Immature natural killer cell (primary cell): ENCODE results near the gene NKAP. TPM values are rescaled to one million over a fixed set of nuclear protein-coding genes. Genes with fewer than 3 reads are reported as not detected.
"Not testable (repeated sequence)": the region's sequence is repeated elsewhere in the genome, so short reads cannot be mapped to it uniquely, and the experiment has no call there.

Experiments used
- DNase-seq, 3 donors: peaks; one replicate each; pipeline ENCODE4 v3.0.0; 2022; ENCODE audit warnings: mixed read lengths in 1 of 3
- H3K27ac Mint-ChIP-seq, 6 donors: one replicate each; pipeline ENCODE4 v1.8.0; 2020; ENCODE audit warnings: mixed read lengths in 6 of 6, mild to moderate bottlenecking in 5 of 6, inconsistent platforms in 4 of 6, moderate library complexity in 3 of 6
- H3K27me3 Mint-ChIP-seq, 3 donors: one replicate each; pipeline ENCODE4 v1.8.0; 2020 to 2021; ENCODE audit warnings: low read depth in 3 of 3, mild to moderate bottlenecking in 3 of 3, mixed read lengths in 3 of 3, moderate library complexity in 3 of 3, inconsistent platforms in 1 of 3
- H3K36me3 Mint-ChIP-seq, 3 donors: one replicate each; pipeline ENCODE4 v1.8.0; 2020; ENCODE audit warnings: mixed read lengths in 3 of 3, inconsistent platforms in 2 of 3, mild to moderate bottlenecking in 2 of 3
- H3K4me1 Mint-ChIP-seq, 2 donors: one replicate each; pipeline ENCODE4 v1.8.0; 2020; ENCODE audit warnings: inconsistent platforms in 2 of 2, mild to moderate bottlenecking in 2 of 2, mixed read lengths in 2 of 2, moderate library complexity in 1 of 2
- H3K4me3 Mint-ChIP-seq, 5 donors: one replicate each; pipeline ENCODE4 v1.8.0; 2020; ENCODE audit warnings: mild to moderate bottlenecking in 5 of 5, mixed read lengths in 5 of 5, inconsistent platforms in 3 of 5, moderate library complexity in 3 of 5
- H3K9me3 Mint-ChIP-seq, 6 donors: one replicate each; pipeline ENCODE4 v1.8.0; 2020; ENCODE audit warnings: mild to moderate bottlenecking in 6 of 6, mixed read lengths in 6 of 6, inconsistent platforms in 4 of 6, moderate library complexity in 3 of 6
- polyA plus RNA-seq, 3 donors: library from polyadenylated mRNA; unstranded; fragments of 300-500 nt; fragmentation: Illumina TruSeq; gene quantifications; one replicate each; pipeline ENCODE4 v1.2.3, GENCODE V29; 2021

Gene NKAP
- polyA plus RNA-seq, 3 donors from 2014 or later = 1.3 to 4.7 (median 1.8) TPM

DNA sequence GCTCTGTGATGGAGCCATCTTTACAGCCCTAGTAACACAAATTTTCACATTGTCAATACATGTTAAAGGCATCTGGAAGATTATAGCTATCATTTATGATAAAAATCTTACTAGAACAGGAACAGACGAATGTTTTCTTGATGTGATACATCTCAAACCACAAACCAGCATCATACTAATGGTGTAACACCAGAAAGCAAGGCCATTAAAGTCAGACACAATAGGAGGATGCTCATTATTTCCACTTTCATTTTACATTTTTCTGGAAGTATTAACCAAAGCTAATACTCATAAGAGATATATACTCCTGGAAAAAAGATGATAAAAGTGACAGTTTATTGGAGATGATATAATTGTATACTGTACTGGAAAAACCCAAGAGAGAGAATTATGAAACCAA lies 42.6 kb downstream of the NKAP start:
- H3K36me3 Mint-ChIP-seq = no peaks in the 10 kb centered on the region
- peaks cover 0 to 1% (median 1%) of the 10 kb centered on the region in 3 donors for H3K27me3 Mint-ChIP-seq
- H3K27ac Mint-ChIP-seq = no peak overlapping the region

DNA sequence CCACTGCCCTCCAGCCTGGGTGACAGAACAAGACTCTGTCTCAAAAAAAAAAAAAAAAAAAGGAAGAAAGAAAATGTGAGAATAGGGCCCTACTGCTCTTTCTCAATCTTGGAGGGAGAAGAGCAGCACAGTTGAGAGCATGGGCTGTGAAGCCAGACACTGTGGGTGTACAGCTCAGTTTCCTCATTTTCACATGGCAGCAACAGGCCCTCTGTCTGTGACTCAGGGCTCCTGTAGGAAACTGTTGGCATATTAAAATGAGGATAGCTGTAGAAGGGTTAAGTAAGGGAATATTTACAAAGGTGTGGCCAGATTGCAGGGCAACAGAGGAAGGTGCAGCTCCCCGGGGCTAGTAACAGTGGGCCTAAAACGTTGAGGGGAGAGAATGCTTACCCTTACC lies 44.4 kb downstream of the NKAP start:
- Mint-ChIP-seq H3K27me3 (peaks cover 0 to 1% (median 0%) of the 10 kb centered on the region in 3 donors), H3K27ac (no peak overlapping the region), H3K36me3 (no peaks in the 10 kb centered on the region), H3K9me3 (no peaks in the 10 kb centered on the region), H3K4me3 (no peak overlapping the region), H3K4me1 (no peaks in the 10 kb centered on the region)
- no peak for DNase-seq

More for the DNA sequence above, 42.6 kb downstream of the NKAP start:
- H3K9me3 Mint-ChIP-seq = no peaks in the 10 kb centered on the region
- H3K4me1 Mint-ChIP-seq = no peaks in the 10 kb centered on the region
- no peak overlapping the region for H3K4me3 Mint-ChIP-seq
- DNase-seq = no peak

GRCh38 chrX:119895843-119896326 lies 47.7 kb downstream of the NKAP start, which contains the start of gene AKAP14:
Gene AKAP14 (plus strand): TSS chrX:119895893. CDS start chrX:119903224, 7,331 bp downstream.
- Mint-ChIP-seq H3K27me3 (peaks cover 0 to 2% (median 1%) of the 10 kb centered on the region in 3 donors), H3K4me1 (no peaks in the 10 kb centered on the region), H3K36me3 (no peaks in the 10 kb centered on the region), H3K27ac (no peak within 1 kb of the TSS), H3K4me3 (no peak within 1 kb of the TSS), H3K9me3 (no peaks in the 10 kb centered on the region)
- DNase-seq = no peak

- not testable (repeated sequence) for H3K36me3 Mint-ChIP-seq, DNase-seq, H3K9me3 Mint-ChIP-seq, H3K27ac Mint-ChIP-seq, H3K4me1 Mint-ChIP-seq, H3K27me3 Mint-ChIP-seq, H3K4me3 Mint-ChIP-seq
Measured at GRCh38 chrX:119891961-119892692, 51.4 kb downstream of the NKAP start.

DNA sequence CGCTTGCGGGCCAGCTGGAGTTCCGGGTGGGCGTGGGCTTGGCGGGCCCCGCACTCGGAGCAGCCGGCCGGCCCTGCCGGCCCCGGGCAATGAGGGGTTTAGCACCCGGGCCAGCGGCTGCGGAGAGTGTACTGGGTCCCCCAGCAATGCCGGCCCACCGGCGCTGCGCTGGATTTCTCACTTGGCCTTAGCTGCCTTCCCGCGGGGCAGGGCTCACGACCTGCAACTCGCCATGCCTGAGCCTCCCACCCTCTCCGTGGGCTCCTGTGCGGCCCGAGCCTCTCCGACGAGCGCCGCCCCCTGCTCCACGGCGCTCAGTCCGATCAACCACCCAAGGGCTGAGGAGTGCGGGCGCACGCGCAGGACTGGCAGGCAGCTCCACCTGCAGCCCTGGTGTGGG lies 52.9 kb downstream of the NKAP start:
- DNase-seq, H3K9me3 Mint-ChIP-seq, H3K27ac Mint-ChIP-seq, H3K36me3 Mint-ChIP-seq, H3K4me3 Mint-ChIP-seq, H3K27me3 Mint-ChIP-seq: not testable (repeated sequence)
- H3K4me1 Mint-ChIP-seq = peaks cover 12 to 14% of the 10 kb centered on the region in 2 donors

DNA sequence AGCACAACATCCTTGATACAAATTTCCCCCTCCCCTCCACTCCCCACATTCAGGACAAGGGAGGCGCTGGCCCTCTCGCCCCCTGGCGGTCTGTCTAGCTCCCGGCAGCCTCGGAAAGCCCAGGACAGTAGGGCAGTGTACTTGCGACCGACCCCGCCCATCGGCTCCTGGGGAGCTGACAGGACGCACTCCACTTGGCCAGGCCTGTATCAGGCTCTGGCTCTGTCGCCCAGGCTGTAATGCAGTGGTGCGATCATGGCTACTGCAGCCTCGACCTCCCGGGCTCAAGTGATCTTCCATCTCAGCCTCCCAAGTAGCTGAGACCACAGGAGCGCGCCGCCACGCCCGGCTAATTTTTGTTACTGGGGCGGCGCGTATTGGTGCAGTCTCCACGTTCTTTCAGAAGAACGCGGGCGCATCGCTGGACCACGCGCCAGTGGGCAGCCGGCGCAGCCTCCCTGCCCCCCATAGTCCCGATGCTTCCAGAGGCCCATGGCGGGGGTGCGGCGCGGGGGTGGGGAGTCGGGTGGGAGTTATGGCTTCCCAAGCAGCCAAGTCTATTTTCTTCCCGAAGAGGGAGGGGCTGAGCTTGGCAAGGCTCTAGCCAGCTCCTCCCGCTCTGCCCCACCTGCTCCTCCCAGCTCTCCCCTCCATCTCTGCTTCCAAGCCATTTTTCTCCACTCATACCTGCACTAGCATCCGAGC lies 55.7 kb downstream of the NKAP start:
- peaks cover 0 to under 1% (median 0%) of the 10 kb centered on the region in 3 donors for H3K27me3 Mint-ChIP-seq
- H3K9me3 Mint-ChIP-seq = peaks cover 0 to 2% (median 0%) of the 10 kb centered on the region in 6 donors
- H3K4me3 Mint-ChIP-seq = peak overlapping the region in 3 of 5 donors; percentile 36 to 60 (median 55)
- no peak overlapping the region for H3K27ac Mint-ChIP-seq
- peaks cover 13 to 14% of the 10 kb centered on the region in 2 donors for H3K4me1 Mint-ChIP-seq
- peak; percentile 43 to 59 (median 46) for DNase-seq
- H3K36me3 Mint-ChIP-seq = no peaks in the 10 kb centered on the region

DNA sequence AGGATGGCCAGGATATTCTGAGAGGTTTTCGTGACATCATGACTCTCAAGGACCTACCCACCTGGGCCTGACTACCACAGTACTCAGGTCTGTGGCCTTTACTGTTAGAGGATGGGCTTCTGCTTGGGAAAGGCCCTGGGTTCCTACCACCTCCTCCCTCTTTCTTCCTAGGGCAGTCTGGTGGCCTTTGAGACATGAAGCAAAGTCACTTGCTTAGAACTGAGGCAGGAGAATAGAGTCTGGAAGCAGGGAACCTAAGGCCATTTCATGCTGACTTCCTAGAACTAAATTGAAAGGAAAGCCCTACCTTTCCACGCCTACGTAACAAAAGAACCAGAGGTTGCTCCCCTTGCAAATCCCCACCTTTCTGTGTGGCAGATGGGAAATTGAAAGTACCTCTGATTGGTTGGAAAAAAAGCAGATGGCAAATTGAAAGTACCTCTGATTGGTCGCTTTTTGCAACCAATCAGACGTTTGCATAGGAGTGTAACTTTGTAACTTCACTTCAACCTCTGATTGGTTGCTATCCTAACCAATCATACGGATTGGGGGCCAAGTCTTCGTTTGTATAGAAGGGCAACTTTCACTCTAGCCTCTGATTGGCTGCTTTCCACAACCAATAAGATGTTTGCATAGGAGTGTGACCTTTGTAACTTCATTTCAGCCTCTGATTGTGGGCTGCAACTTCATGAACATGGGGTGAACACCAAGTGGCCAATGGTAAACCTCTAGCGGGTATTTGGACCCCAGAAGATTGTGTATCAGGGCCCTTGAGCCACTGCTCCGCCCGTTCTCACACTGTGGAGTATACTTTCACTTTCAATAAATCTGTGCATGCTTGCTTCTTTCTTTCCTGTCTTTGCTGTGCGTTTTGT lies 57.8 kb downstream of the NKAP start:
- Mint-ChIP-seq H3K4me1 (peaks cover 13 to 14% of the 10 kb centered on the region in 2 donors), H3K27ac (peak overlapping the region in 3 of 6 donors; percentile 24 to 46 (median 31)), H3K4me3 (peak overlapping the region; percentile 42 to 67 (median 52)), H3K36me3 (no peaks in the 10 kb centered on the region), H3K27me3 (no peaks in the 10 kb centered on the region), H3K9me3 (peaks cover 0 to 2% (median 0%) of the 10 kb centered on the region in 6 donors)
- DNase-seq = peak; percentile 35 to 48 (median 37)

GRCh38 chrX:119880552-119881437 lies 62.8 kb downstream of the NKAP start:
- Mint-ChIP-seq H3K27ac (peak overlapping the region in 4 of 6 donors; percentile 25 to 60 (median 58)), H3K4me3 (no peak overlapping the region), H3K9me3 (peaks cover 0 to 3% (median 0%) of the 10 kb centered on the region in 6 donors), H3K4me1 (peaks cover 8 to 13% of the 10 kb centered on the region in 2 donors), H3K27me3 (no peaks in the 10 kb centered on the region), H3K36me3 (no peaks in the 10 kb centered on the region)
- peak; percentile 27 to 49 (median 29) for DNase-seq

DNA sequence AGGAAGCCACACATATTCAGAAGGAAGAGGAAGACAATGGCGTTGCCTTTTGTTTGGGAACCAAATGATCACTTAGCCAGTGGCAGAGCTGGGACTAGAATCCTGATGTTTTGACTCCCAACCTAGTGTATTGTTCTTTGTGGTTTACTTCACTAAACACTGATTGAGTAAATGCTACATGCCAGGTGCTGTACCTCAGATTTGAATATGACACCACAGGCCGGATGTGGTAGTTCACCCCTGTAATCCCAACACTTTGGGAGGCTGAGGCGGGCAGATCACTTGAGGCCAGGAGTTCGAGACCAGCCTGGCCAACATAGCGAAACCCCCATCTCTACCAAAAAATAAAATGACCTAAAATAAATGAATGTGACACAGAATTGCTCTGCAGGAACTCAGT lies 63.5 kb downstream of the NKAP start:
- H3K36me3 Mint-ChIP-seq = no peaks in the 10 kb centered on the region
- no peak for DNase-seq
- no peak overlapping the region for H3K4me3 Mint-ChIP-seq
- H3K27ac Mint-ChIP-seq = peak overlapping the region in 2 of 6 donors; percentile 57 to 60
- H3K4me1 Mint-ChIP-seq = peaks cover 6 to 11% of the 10 kb centered on the region in 2 donors
- H3K9me3 Mint-ChIP-seq = peaks cover 0 to 3% (median 0%) of the 10 kb centered on the region in 6 donors
- H3K27me3 Mint-ChIP-seq = no peaks in the 10 kb centered on the region

GRCh38 chrX:119878740-119879139 lies 64.8 kb downstream of the NKAP start:
- no peaks in the 10 kb centered on the region for H3K27me3 Mint-ChIP-seq
- H3K36me3 Mint-ChIP-seq = no peaks in the 10 kb centered on the region
- H3K4me3 Mint-ChIP-seq = no peak overlapping the region
- H3K27ac Mint-ChIP-seq = no peak overlapping the region
- peaks cover 8 to 17% of the 10 kb centered on the region in 2 donors for H3K4me1 Mint-ChIP-seq
- DNase-seq = no peak
- peaks cover 0 to 3% (median 0%) of the 10 kb centered on the region in 6 donors for H3K9me3 Mint-ChIP-seq

DNA sequence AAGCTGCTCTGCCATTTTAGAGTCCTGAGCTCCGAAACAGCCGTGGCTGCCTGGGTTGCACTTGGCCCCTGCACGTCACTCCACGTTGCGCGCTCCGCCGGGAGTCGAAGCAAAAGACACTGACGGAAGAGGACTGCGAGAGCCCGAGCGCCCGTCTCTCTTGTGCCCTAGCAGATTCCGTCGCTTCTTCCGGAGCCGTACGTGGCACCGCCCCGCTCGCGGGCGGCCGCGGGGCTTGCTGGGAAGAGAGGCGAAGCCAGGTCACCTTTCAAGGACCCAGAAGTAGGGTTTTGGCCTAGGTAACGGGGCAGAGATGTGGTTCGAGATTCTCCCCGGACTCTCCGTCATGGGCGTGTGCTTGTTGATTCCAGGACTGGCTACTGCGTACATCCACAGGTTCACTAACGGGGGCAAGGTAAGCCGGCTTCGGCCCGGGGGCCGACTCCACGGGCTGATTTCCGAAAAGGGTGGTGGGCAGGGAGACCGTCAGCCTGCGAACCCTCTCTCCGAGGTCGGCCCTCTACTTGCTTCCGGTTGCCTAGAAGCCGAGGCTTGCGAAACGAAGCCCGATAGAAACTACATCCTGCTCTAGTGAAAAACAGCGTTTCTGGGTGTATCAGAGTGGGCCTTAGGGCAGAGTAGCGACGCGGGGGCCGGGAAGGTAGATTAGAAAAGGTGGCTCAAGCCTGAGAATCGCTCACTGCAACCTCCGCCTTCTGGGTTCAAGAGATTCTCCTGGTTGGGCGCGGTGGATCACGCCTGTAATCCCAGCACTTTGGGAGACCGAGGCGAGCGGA lies 71.8 kb downstream of the NKAP start, which contains the start of the genes NDUFA1 and RNF113A:
Gene NDUFA1, plus strand, starts transcription at position 234 of the 797 bp plus-strand sequence. Its CDS starts 80 bp downstream, at position 314.
Gene RNF113A, minus strand, starts transcription at position 135 of the 797 bp plus-strand sequence. Its CDS starts 120 bp downstream, at position 15.
- Mint-ChIP-seq H3K9me3 (peaks cover 0 to 2% (median 0%) of the 10 kb centered on the region in 6 donors), H3K27me3 (peaks cover 0 to 11% (median 7%) of the 10 kb centered on the region in 3 donors), H3K36me3 (peaks cover 0 to 3% (median 0%) of the 10 kb centered on the region in 3 donors), H3K4me1 (peaks cover 20 to 53% of the 10 kb centered on the region in 2 donors), H3K27ac (peak within 1 kb of the TSS; percentile 95 to 99 (median 98)), H3K4me3 (peak within 1 kb of the TSS; percentile 94 to 100 (median 96))
- peak; percentile 85 to 86 (median 86) for DNase-seq
